ENCODE data around the gene CECR2. TPM values are rescaled to one million over a fixed set of nuclear protein-coding genes. Genes with fewer than 3 reads are reported as not detected.

The CECR2 gene
- total and polyA plus RNA-seq, 7 donors = 1.7 to 24.1 (median 19.6) TPM

DNA sequence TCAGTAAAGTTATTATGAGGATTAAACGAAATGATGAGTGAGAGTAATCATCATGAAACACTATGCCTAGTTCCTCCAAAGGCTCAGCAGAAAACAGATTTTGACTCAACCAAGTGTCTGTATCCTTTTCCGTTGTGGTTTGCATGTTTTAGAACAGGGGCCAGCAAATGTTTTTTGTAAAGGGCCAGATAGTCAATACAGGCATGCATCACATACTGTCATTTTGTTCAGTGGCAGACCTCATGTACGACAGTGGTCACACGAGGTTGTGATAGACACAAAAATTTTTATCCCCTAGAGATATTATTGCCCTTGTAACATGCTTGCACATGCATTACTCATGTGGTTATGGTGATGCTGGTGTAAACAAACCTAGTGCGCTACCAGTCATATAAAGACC, 112.2 kb downstream of the CECR2 start:
- H3K9me3 ChIP-seq = no peaks in the 10 kb centered on the region
- WGBS, 3 donors = 85 to 94% (median 86%) methylated on average over 5 of the region's 5 CpGs
- no peak for ATAC-seq
- no peaks in the 10 kb centered on the region for H3K36me3 ChIP-seq (ENCODE audit: insufficient read depth in 1 of 2, low read depth in 1 of 2)
- H3K27me3 ChIP-seq (ENCODE audit: insufficient read depth in 3 of 3, low read length in 2 of 3) = no peaks in the 10 kb centered on the region
- intact Hi-C loops (cut with DNase I) = no loop called here
- H3K4me1 ChIP-seq = peaks cover 39% of the 10 kb centered on the region
- TF ChIP-seq, protein P1, sequence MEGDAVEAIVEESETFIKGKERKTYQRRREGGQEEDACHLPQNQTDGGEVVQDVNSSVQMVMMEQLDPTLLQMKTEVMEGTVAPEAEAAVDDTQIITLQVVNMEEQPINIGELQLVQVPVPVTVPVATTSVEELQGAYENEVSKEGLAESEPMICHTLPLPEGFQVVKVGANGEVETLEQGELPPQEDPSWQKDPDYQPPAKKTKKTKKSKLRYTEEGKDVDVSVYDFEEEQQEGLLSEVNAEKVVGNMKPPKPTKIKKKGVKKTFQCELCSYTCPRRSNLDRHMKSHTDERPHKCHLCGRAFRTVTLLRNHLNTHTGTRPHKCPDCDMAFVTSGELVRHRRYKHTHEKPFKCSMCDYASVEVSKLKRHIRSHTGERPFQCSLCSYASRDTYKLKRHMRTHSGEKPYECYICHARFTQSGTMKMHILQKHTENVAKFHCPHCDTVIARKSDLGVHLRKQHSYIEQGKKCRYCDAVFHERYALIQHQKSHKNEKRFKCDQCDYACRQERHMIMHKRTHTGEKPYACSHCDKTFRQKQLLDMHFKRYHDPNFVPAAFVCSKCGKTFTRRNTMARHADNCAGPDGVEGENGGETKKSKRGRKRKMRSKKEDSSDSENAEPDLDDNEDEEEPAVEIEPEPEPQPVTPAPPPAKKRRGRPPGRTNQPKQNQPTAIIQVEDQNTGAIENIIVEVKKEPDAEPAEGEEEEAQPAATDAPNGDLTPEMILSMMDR (IDR thresholded peaks at IDR 0.05) = no peak
- H3K27ac ChIP-seq = no peak overlapping the region
- H3K4me3 ChIP-seq = no peak overlapping the region
- DNase-seq = no peak

DNA sequence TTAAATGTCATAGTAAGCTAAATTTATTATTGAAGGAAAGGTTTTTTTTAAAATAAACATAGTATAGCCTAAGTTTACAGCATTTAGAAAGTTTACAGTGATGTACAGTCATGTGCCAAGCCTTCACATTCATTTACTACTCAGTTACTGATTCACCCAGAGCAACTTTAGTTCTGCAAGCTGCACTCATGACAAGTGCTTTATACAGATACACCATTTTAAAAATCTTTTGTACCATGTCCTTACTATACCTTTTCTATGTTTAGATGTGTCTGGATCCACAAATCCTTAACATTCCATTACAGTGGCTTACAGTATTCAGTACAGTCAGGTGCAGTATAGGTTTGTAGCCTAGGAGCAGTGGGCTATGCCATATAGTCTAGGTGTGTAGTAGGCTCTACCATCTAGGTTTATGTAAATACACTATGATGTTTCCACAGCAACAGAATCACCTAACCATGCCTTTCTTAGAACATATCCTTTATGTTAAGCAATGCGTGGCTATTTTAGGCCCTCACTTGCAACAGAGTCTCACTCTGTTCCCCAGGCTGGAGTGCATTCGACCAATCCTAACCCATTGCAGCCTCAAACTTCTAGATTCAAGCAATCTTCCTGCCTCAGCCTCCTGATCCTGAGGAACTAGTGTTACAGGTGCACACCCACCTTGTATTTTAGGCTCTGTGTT, 114.6 kb downstream of the CECR2 start:
- no peaks in the 10 kb centered on the region for H3K27me3 ChIP-seq (ENCODE audit: insufficient read depth in 3 of 3, low read length in 2 of 3)
- no peaks in the 10 kb centered on the region for H3K36me3 ChIP-seq (ENCODE audit: insufficient read depth in 1 of 2, low read depth in 1 of 2)
- ATAC-seq = peak; percentile 89 to 95 (median 93)
- TF ChIP-seq, protein P1 (IDR thresholded peaks at IDR 0.05) = no peak
- H3K9me3 ChIP-seq = no peaks in the 10 kb centered on the region
- 27 to 52% (median 34%) methylated on average over 2 of the region's 2 CpGs for WGBS, 3 donors
- H3K4me3 ChIP-seq = no peak overlapping the region
- peaks cover 22% of the 10 kb centered on the region for H3K4me1 ChIP-seq
- DNase-seq = no peak
- intact Hi-C loops (cut with DNase I) = no loop called here
- H3K27ac ChIP-seq = peak overlapping the region; percentile 75

DNA sequence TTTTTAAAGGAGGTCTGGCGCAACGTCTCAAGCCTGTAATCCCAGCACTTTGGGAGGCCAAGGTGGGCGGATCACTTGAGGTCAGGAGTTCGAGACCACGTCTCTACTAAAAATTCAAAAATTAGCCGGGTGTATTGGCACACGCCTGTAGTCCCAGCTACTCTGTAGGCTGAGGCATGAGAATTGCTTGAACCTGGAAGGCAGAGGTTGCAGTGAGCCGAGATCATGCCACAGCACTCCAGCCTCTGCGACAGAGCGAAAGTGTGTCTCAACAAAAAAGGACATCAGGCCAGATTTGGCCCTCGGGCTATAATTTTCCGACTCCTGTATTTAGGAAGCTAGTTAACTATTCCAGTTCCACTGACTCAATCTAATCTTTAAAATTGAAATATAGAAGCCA, 115.3 kb downstream of the CECR2 start:
- H3K9me3 ChIP-seq = no peaks in the 10 kb centered on the region
- no peak for DNase-seq
- TF ChIP-seq, protein P1 (IDR thresholded peaks at IDR 0.05) = no peak
- H3K27me3 ChIP-seq (ENCODE audit: insufficient read depth in 3 of 3, low read length in 2 of 3) = no peaks in the 10 kb centered on the region
- peak in 2 of 4 donors; percentile 33 to 47 for ATAC-seq
- peak overlapping the region; percentile 75 for H3K27ac ChIP-seq
- intact Hi-C loops (cut with DNase I) = loop anchor here in 1 of 2 donors (5.0 kb wide), 1 partner anchor 107 kb away; no protein-coding TSS in a partner anchor
- no peak overlapping the region for H3K4me3 ChIP-seq
- 47 to 56% (median 48%) methylated on average over 12 of the region's 12 CpGs for WGBS, 3 donors
- H3K4me1 ChIP-seq = peaks cover 17% of the 10 kb centered on the region
- no peaks in the 10 kb centered on the region for H3K36me3 ChIP-seq (ENCODE audit: insufficient read depth in 1 of 2, low read depth in 1 of 2)

DNA sequence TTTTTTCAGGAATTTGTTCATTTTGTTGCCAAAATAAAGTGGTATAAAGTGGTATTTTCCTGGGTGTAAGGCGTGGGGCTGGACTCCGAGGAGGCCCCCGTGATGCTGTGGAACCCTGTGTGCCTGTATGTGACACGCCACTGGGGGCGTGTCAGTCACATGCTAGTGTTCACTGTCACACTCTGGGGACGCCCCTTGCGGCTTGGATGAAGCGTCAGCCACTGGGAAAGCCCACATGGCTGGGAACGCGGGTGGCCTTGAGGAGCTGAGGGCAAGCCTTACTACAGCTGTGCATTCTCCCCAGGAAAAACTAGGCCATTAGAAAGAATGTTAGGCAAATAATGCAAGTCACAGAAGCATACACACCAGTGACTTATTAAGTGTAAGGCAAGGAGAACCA, 117.1 kb downstream of the CECR2 start:
- no peaks in the 10 kb centered on the region for H3K36me3 ChIP-seq (ENCODE audit: insufficient read depth in 1 of 2, low read depth in 1 of 2)
- H3K27me3 ChIP-seq (ENCODE audit: insufficient read depth in 3 of 3, low read length in 2 of 3) = no peaks in the 10 kb centered on the region
- peaks cover 24% of the 10 kb centered on the region for H3K4me1 ChIP-seq
- DNase-seq (peak; percentile 34 to 64), ATAC-seq (peak; percentile 31 to 46 (median 42))
- WGBS, 3 donors = 64 to 66% (median 65%) methylated on average over 10 of the region's 10 CpGs
- H3K9me3 ChIP-seq = no peaks in the 10 kb centered on the region
- no peak overlapping the region for H3K27ac ChIP-seq
- TF ChIP-seq, protein P1 (IDR thresholded peaks at IDR 0.05) = no peak
- H3K4me3 ChIP-seq = no peak overlapping the region
- intact Hi-C loops (cut with DNase I) = loop anchor here in 1 of 2 donors (5.0 kb wide), 1 partner anchor 109 kb away; no protein-coding TSS in a partner anchor
